ENCODE results near the gene ASCC3.
"Not testable (repeated sequence)": the region's sequence is repeated elsewhere in the genome, so short reads cannot be mapped to it uniquely, and the experiment has no call there.

The ASCC3 gene

GRCh38 chr6:100801036-100801435 lies 80.1 kb downstream of the ASCC3 start:
- no peak for DNase-seq

- no peak for DNase-seq
Measured at GRCh38 chr6:100796049-100796823, 84.9 kb downstream of the ASCC3 start.

- DNase-seq: no peak
Measured at GRCh38 chr6:100790084-100790483, 91.0 kb downstream of the ASCC3 start.

GRCh38 chr6:100785982-100786381 lies 95.1 kb downstream of the ASCC3 start:
- DNase-seq: no peak

GRCh38 chr6:100780648-100781047 lies 100.5 kb downstream of the ASCC3 start:
- no peak for DNase-seq

GRCh38 chr6:100775667-100776066 lies 105.5 kb downstream of the ASCC3 start:
- no peak for DNase-seq

- DNase-seq: no peak
Measured at GRCh38 chr6:100774681-100775080, 106.4 kb downstream of the ASCC3 start.

- no peak for DNase-seq
Measured at GRCh38 chr6:100768816-100769351, 112.2 kb downstream of the ASCC3 start.

GRCh38 chr6:100763617-100764241 lies 117.4 kb downstream of the ASCC3 start:
- no peak for DNase-seq

- DNase-seq: no peak
Measured at GRCh38 chr6:100761841-100762240, 119.3 kb downstream of the ASCC3 start.

- DNase-seq: not testable (repeated sequence)
Measured at GRCh38 chr6:100758386-100758785, 122.7 kb downstream of the ASCC3 start.

GRCh38 chr6:100753421-100753820 lies 127.7 kb downstream of the ASCC3 start:
- DNase-seq: no peak

- DNase-seq: no peak
Measured at GRCh38 chr6:100751590-100751989, 129.5 kb downstream of the ASCC3 start.

- DNase-seq: no peak
Measured at GRCh38 chr6:100745419-100746041, 135.6 kb downstream of the ASCC3 start.

- no peak for DNase-seq
Measured at GRCh38 chr6:100740439-100740838, 140.7 kb downstream of the ASCC3 start.

- DNase-seq: not testable (repeated sequence)
Measured at GRCh38 chr6:100737720-100738119, 143.4 kb downstream of the ASCC3 start.

GRCh38 chr6:100731411-100731810 lies 149.7 kb downstream of the ASCC3 start:
- DNase-seq: no peak

- no peak for DNase-seq
Measured at GRCh38 chr6:100730001-100730980, 150.8 kb downstream of the ASCC3 start.

GRCh38 chr6:100726666-100727065 lies 154.5 kb downstream of the ASCC3 start:
- DNase-seq: no peak

GRCh38 chr6:100724696-100725095 lies 156.4 kb downstream of the ASCC3 start:
- no peak for DNase-seq

GRCh38 chr6:100724222-100724621 lies 156.9 kb downstream of the ASCC3 start:
- no peak for DNase-seq

- DNase-seq: no peak
Measured at GRCh38 chr6:100721256-100721655, 159.9 kb downstream of the ASCC3 start.
